ENCODE results near the gene DNAJC8.

The DNAJC8 gene, protein sequence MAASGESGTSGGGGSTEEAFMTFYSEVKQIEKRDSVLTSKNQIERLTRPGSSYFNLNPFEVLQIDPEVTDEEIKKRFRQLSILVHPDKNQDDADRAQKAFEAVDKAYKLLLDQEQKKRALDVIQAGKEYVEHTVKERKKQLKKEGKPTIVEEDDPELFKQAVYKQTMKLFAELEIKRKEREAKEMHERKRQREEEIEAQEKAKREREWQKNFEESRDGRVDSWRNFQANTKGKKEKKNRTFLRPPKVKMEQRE
- 110 to 132 reads per million in 2 experiments for total RNA-seq

DNA sequence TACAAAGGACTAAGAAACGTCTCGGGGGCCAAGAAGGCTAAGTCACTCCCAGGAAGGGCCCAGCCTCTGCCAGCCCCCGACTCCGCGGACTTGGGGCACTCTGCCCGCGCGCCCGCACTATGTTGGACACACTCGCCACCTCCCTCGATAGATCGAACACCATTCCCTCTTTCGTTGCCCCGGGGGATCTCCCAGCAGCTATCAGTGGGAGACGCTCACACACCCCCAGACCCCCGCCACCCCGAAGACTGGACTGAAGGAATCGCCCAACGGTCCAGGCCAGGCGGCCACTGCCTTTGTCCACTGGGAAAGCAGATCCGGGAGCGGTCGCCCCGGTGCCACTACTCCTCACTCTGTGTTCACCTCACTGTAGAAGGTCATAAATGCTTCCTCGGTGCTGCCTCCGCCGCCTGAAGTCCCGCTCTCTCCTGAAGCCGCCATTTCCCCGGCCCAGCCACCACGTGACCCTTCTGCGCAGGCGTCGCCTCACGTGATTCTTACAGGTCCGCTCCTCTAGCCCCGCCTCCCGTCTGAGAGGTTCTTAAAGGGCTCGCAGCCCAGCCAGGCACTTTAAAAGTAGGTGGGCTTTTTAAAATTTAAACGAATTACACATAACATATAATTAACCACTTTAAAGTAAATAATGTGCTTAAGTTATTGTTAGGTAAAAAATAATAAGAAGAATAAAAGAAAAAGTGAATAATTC lies at the start of gene DNAJC8:
DNAJC8 (minus strand) TSS at position 472 of the 706 bp plus-strand sequence; CDS start at position 441, 31 bp downstream.
- peak; percentile 92 for DNase-seq (ENCODE audit: low read depth)

DNA sequence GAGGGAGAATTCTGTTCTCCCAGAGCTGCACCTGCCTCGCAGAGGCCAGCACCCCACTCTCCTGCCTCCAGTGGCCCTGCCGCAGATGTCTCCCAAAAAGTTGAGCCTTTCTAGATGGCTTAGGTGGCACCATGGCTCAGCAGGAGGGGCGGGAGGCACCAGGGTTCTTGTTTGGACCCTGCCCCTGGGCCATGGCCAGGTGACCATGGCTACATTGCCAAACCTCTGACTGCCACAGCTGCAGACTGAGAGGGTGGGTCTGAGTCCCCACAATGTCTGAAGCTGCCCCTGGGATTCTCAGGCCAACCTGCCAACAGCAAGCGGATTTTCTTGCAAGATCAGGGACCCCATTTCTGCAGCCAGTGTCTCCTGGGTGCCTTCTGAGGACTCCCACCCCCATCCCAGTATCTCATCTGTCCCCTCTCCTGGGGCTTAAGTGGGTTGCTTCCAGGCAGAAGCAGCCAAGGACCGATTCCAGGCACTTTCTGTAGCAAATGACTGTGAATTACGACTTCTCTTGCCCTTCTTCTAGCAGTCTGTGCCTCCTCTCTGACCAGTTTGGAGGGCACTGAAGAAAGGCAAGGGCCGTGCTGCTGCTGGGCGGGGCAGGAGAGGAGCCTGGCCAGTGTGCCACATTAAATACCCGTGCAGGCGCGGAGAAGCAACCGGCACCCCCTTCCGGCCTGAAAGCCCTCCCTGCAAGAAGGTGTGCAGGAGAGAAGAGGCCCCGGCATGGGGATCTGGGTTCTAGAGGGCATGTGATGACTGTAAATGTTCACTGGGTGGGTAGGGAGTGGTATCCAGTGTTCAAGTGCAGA lies 49.0 kb upstream of the DNAJC8 start:
- DNase-seq (ENCODE audit: low read depth) = no peak

DNA sequence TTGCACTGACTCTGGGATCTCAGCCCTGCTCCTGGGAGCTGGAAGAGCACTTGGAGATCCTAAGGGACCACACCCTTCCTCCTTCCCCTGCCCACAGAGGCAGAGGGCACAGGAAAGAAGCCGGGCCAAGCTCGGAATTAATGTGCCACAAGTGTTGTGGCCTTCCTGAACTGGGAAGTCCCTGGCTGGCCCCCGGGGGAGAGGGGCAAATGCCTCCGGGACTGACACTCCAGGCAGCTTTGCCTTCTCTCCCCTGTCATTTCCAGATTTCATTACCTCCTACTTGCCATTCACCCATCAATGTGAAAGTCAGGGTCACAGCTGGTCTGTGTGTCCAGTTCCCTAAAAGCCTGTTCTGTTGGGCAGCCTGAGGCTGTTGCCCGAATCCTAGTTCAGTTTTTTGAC lies 48.1 kb upstream of the DNAJC8 start:
- DNase-seq (ENCODE audit: low read depth) = no peak

DNA sequence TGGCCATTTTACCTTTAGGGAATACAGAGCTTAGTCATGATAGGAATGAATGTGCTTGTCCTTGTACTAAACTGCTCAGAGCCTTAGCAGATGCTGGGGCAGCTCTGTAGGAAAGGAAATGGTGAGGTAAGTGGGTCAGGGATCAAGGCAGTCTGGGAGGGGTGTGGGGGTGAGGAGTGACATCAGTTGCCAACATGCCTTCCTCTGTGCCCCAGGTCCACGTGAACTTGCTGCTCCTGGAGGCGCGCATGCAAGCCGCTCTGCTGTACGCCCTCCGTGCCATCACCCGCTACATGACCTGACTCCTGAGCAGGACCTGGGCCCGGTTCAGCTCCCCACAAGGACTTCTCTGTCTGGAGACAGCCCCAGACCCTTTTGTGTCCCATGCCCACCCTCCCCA lies 47.7 kb upstream of the DNAJC8 start:
- DNase-seq (ENCODE audit: low read depth) = no peak

DNA sequence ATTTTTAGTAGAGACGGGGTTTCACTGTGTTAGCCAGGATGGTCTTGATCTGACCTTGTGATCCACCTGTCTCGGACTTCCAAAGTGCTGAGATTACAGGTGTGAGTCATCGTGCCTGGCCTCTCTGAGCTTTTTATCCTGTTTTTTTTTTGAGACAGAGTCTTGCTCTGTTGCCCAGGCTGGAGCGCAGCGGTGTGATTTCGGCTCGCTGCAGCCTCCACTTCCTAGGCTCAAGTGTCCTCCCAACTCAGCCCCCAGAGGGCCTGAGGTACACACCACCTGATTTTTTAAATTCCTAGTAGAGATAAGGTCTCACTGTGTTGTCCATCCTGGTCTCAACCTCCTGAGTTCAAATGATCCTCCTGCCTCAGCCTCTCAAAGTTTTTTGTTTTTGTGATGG lies 46.9 kb upstream of the DNAJC8 start:
- no peak for DNase-seq (ENCODE audit: low read depth)

DNA sequence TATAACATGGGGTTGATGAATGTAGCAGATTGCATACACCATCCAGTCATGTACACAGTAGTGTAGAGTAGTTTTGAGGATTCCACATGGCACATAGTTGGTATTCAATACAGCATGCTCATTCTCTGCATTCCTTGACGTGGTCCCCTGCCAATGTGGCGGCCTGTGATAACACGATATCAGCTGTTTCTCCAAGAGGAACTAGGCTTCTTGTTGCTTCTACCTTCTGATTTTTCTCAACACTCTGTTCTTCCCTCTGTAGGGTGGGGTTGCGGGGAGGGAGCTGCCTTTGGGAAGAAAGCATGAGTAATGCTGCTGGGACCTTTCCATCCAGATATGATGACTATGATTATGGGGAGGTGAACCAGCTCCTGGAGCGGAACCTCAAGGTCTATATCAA lies 45.9 kb upstream of the DNAJC8 start:
- DNase-seq (ENCODE audit: low read depth) = no peak

DNA sequence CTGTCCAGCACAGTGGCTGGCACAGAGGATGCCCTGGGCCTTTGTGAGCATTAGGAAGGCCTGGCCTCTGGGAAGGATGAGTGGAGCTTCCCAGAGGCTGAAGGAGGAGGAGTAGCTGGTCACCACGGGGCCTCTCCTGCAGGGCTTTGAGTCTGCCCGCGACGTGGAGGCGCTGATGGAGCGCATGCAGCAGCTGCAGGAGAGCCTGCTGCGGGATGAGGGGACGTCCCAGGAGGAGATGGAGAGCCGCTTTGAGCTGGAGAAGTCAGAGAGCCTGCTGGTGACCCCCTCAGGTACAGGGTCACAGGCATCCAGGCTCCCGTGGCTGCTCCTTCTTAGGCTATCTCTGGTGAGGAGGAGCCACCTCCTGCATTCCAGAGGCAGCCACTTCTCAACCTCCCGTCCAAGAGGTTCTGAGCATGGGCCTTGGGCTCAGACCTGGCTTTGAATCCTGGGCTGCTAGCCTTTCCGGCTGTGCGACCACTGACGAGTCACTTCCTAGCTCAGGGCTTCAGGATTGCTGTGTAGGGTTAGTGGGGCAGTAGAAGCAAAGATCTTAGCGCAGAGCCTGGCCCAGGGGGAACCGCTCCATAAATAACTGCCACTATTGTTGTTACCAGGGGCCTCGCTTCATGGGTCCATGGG lies 40.5 kb upstream of the DNAJC8 start:
- DNase-seq (ENCODE audit: low read depth) = no peak

DNA sequence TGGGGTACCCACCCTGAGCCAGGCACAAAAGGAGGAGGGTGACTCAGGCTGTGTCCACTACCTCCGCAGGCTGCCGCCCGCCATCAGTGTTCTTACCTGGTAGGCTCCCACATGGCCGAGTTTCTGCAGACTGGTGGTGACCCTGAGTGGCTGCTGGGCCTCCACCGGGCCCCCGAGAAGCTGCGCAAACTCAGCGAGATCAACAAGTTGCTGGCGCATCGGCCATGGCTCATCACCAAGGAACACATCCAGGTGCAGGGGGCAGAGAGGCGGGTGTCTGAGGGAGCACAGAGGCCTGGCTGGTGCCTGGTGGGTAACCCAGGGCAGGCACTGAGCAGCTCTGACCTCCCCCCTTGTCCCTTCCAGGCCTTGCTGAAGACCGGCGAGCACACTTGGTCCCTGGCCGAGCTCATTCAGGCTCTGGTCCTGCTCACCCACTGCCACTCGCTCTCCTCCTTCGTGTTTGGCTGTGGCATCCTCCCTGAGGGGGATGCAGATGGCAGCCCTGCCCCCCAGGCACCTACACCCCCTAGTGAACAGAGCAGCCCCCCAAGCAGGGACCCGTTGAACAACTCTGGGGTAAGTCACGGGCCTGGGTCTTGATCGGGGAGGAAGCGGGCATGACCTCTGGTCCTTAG lies 39.5 kb upstream of the DNAJC8 start:
- no peak for DNase-seq (ENCODE audit: low read depth)

DNA sequence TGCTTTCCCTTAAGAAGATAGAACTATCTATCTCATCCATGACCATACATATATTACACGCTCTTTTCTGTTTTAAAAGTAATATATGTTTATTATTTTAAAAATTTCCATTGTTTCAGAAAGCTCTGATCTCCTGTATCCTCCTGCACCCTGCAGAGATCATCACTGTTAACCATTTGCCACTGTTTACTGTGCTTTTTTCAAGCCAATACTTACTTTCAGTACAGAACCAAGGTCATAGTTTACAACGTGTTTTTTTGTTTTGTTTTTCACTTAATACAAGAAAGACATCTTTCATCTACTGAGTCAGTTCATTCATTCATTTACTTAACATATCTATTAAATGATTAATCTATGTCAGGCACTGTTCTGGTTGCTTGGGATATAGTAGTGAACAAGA lies 36.7 kb upstream of the DNAJC8 start:
- no peak for DNase-seq (ENCODE audit: low read depth)

DNA sequence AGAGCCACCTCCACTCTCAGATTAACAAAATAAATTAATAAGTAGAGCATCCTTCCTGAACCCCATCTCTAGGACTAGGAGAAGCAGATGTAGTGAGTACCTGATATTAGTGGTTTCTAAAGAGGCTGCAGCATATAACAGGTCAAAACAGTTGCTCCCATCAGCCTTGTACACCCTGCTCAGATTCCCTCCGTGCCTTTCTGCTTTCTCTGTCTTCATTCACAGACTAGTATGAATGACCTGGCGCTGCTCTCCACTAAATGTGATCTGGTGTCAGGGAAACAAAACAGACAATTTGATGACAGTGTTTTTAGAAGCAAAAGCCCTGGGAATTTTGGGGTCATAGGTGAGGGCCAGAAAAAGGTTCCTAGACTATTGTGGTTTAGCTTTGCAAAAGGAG lies 34.8 kb upstream of the DNAJC8 start:
- no peak for DNase-seq (ENCODE audit: low read depth)

DNA sequence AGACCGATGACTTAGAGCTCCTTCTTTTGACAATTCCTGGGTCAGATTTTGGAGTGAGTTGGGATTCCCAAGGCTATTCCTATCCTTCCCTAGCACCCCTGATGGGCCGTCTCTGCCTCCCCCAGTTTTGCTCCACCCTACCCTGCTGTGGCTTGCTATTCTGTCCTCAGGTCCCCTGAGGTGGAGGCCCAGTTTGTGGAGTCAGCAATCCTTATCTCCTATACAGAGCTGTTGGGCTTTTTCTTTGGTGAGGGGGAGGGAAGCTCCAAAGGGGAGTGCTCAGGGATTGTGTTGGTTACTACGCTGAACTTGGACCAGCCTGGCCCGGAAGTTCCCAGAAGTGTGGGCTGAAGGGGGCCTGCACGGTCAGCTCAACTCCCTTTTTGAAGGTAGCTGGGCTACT lies 34.1 kb upstream of the DNAJC8 start:
- DNase-seq (ENCODE audit: low read depth) = no peak

DNA sequence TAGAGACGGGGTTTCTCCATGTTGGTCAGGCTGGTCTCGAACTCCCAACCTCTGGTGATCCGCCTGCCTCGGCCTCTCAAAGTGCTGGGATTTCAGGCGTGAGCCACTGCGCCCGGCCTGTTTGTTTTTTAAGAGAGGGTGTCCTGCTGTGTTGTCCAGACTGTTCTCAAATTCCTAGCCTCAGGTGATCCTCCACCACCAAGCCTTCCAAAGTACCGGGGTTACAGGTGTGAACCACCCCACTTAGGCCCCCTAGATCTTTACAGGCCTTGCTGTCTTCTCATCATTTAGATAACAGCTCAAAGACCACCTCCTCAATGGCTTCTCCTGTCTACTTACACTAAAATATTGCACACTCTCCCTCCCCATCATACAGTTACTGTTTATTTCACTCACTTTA lies 32.7 kb upstream of the DNAJC8 start:
- no peak for DNase-seq (ENCODE audit: low read depth)

DNA sequence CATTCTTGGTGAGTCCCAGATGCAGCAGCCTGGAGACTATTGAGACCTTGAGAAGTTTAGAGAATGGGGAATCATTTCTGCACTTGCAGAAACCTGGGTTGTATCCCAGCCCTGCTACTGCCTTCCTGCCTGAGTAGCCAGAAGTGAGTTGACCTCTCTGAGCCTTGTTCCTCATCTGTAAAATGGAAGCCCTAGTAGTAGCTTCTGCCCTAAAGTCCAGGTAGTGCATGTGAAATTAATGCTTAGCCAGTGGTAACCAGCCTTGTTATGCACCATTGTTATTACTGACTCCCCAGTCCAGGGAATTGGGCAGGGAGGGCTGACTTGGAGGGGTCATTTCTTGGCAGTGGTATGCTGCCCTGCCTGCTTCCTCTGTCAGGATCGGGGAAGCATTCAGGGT lies 32.1 kb upstream of the DNAJC8 start:
- DNase-seq (ENCODE audit: low read depth) = no peak

DNA sequence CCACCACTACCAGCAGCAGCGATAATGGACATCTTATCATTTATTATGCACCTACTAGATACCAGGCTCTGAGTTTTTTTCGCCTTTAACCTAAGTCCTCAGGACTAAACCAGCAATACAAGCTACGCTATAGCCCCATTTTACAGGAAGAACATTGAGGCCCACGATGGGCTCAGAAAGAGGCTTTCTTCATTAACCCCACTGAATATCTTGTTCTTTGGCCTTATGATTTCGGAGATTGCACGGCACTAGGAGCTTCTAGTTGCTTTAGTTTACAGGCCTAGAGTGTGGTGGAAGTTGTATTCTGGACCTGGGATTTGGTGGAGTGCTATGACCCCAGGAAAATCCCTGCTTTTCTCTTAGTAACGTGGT lies 28.0 kb upstream of the DNAJC8 start:
- no peak for DNase-seq (ENCODE audit: low read depth)

DNA sequence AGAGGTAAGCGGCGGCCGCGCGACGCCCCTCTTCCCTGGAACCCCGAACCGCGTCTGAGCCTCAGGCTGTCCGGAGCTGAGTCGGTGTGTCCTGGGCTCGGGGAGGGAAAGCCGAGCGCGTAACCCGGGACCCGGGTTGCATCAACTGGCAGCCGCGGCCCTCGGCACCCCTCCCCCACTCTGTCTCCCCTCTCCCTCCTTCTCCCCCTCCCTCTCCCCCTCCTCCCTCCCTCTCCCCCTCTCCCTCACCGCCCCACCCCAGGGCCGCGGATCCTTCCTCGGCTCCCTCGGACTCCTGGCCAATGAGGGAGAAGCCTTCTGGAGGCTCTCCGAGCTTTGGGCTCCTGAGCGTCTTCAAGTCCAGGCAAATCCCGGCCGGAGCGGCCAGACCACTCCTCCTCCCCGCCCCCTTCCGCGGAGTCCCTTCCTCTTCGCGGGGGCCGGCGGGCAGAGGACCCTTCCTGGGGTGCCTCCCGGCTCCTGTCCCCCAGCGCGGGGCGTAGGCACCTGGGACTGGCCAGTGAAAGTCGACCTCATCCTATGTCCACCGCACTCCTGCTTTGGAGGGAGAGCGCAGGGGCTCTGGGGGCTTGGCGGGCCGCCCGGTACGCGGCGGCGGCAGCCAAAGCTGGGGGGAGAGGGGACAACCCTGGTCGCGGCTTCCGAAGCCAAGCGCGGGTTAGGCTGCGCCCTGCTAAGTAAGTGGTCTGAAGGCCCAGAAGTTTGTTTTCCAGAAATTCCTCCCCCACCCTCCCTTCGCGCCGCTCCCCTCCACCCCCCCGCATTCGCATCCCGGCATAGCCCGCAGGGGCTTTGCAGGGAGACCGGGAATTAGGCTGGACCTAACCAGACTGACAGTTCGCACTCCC lies 27.3 kb upstream of the DNAJC8 start:
- DNase-seq (ENCODE audit: low read depth) = no peak

DNA sequence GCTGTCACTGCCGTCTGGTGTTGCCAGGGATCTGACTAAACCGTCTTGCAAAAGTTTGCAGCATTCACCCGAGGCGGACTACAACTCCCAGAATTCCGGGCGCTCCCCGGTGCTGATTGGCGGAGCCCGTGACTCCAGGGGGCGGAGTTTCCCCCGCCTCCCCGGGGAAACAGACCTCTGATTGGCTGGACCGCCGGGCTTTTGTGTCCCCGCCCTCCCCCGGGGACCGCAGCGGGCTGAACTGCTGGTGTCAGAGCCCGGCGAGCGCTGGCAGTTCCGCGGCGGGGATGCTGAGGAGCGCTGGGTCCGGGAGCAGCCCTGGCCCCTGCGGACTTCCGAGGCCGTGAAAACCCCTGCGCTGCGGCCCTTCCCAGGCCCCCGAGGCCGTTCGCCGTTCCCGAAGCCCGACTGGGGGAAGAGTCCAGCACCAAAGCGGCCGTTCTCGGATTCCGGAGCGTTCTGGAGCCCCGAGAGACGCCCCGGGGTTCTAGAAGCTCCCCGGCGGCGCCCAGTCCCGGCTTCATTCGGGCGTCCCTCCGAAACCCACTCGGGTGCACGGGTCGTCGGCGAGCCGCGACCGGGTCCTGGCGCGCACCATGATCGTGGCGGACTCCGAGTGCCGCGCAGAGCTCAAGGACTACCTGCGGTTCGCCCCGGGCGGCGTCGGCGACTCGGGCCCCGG lies 26.6 kb upstream of the DNAJC8 start, which contains the start of gene SESN2:
SESN2 (plus strand) TSS at position 267 of the 682 bp plus-strand sequence; CDS start at position 597, 330 bp downstream.
- DNase-seq (ENCODE audit: low read depth) = peak; percentile 99

DNA sequence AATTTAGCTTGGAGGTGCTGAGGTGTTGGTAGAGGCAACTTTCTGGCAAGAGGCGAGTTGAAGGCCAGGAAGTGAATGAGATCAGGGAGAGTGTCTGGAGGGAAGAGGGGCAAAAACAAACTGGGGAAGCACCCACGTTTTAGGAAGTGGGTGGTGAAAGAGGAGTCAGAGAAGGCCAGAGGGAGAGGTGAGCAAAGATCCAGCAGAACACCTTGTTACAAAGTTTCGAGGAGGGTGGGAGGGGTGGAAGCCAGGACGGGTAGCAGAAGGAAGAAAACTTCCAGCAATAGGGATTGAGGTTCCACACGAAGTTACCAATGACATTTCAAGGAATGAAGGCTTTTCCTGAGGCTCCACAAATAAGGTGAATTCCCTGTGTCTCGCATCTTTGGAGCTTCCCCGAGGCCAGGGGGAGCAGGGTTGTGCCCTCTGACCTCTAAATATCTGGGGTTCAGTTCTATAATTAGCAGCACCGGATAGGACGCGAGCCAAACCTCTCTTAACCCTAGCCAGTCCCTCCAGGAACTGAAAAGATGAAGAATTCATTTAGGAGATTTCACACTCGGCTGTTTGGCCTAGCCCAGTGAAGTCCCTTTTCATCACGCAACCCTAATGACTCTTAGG lies 25.9 kb upstream of the DNAJC8 start:
- DNase-seq (ENCODE audit: low read depth) = no peak

DNA sequence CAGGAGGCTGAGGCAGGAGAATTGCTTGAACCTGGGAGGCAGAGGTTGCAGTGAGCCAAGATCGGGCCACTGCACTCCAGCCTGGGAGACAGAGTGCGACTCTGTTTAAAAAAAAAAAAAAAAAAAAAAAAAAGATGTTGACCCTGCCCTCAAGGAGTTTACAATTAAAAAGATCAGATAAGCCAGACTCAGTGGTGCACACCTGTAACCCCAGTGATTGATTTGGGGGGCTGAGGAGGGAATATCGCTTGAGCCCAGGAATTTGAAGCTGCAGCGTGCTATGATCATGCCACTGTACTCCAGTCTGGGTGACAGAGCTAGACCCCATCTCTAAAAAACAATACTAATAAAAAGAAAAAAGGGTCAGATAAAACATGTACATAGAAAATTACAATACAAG lies 24.9 kb upstream of the DNAJC8 start:
- DNase-seq (ENCODE audit: low read depth) = no peak

DNA sequence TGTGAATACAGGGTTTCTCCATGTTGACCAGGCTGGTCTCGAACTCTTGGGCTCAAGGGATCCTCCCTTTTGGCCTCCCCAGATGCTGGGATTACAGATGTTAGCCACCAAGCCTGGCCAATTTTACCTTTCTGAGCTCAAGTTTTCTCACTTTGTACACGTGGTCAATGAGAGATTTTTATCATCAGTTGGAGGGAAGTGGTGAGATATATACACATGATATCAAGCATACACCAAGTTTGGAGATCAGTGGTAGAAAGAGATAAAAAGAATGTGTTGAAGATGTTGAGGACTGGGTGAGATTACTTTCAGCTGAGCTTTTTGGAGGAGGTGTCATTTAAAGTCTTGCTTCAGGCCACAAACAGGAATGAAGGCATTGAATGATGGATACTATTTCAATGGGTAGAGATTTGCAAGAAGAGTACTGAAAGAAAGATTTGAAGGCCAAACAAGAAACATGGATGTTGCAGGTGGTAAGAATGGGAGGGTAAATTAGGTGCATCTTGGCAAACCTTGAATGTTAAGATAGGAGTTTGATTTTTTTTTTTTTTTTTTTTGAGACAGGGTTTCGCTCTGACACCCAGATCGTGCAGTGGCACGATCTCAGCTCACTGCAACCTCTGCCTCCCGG lies 23.5 kb upstream of the DNAJC8 start:
- no peak for DNase-seq (ENCODE audit: low read depth)
